ENCODE measurements around the gene GHSR.

The GHSR gene

DNA sequence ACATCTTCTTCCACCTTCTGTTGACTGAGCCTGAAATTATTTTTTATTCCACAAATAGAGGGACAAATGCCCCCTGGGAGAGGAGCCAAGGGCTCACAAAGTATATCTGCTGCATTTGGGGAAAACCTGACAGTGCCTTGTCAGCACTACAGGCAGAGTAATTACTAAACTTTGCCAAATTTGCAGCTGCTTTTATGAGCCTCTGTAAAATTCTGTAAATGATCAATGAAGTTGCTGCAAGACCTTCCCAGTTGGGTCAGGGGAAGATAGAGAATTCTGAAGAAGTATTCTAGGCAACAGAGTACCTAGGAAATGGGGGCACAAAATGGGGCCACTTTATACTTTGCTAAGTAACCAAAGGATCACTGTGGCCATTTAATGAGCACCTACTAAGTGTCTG is 10.5 kb downstream of the GHSR start:
- DNase-seq (ENCODE audit: low spot score), result no peak

DNA sequence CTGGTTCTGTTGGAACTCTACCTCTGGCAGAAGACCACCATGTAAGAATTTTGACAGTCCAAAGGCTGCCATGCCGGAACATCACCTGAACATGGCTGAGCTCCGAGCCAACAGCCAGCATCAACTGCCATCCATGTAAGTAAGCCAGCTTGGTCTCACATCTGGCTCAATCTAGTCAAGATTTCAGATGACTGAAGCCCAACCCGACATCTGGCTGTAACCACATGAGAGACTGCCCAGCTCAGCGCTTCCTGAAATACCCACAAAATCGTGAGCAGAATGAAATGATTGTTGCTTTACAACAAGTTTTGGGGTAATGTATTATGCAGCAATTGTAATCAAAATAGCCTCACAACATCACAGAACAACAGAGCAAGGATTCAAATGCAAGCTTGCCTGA is 32.9 kb downstream of the GHSR start:
- no peak for DNase-seq (ENCODE audit: low spot score)

DNA sequence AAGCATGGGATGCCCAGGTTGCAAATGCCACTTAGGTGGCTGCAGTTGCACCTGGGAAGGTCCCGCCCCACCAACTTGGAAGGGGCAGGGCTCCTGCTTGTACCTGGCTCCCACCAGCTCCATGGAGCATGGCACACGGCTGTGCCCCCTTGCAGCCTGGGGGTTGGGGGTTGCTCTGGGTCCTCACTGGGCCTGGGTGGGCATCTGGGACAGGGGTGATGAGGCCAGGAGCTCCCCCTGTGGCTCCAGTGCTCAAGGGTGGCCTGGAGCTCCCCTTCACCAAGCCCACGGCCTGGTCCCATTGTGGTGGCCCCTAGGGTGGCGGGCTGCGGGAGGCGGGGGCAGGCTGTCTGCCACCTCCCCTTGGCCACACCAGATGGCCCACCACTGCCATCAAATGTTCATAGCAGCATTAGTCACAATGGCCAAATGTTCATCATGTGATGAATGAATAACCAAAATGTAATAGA is 36.7 kb downstream of the GHSR start:
- DNase-seq (ENCODE audit: low spot score), result no peak

DNA sequence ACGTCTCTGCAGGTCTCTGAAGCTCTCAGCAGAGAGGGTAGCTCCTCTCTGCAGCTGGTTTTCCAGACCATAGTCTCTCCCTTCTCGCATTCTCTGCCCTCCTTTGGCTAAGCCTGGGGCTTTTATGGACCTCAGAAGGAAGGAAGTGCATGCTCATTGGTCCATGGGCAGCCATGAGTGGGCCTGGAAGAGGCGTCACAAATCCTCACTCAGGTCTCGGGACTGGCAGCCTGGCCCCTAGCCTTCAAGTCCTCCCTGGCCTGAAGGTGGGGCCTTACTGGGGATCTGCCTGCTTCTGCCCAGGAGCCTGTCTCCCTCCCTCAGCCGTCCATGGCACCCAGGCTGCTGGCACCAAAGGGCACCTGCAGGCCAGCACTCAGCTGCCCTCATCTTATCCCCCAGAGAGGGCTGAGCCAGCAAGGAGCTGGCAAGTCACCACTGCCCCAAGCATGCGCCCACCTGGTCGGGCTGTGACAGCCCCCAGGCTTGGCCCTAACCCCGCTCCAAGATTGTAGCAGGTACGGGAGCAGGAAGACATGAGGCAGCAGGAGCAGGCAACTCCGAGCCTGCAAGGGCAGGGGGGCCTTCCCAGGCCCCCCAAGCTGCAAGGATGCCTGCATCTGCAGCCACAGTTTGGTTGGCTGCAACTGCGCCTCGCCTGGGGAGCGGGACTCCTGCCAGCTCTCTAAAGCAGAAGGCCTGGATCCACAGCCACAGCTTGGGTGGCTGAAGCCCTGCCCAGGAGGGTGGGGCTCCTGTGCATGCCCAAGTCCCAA is 37.4 kb downstream of the GHSR start:
- no peak for DNase-seq (ENCODE audit: low spot score)

DNA sequence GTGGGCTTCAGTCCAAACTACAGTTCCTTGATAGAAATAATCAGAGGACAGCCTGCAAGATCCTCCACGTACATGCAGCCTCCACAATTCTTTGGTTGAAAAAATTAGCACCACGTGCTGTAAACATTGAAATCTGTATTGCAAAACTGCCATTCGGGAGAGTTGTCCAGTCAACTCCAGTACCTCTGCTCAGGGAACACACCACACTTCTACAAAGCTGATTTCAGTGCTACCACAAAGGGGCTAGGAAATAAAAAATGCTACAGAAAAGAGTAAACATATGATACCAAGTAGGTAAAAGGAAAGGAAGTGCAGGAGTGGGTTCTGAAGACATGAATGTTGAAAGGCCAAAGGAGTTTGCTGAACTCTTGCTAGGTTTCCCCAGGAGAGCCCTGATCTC is 40.4 kb downstream of the GHSR start:
- no peak for DNase-seq (ENCODE audit: low spot score)

DNA sequence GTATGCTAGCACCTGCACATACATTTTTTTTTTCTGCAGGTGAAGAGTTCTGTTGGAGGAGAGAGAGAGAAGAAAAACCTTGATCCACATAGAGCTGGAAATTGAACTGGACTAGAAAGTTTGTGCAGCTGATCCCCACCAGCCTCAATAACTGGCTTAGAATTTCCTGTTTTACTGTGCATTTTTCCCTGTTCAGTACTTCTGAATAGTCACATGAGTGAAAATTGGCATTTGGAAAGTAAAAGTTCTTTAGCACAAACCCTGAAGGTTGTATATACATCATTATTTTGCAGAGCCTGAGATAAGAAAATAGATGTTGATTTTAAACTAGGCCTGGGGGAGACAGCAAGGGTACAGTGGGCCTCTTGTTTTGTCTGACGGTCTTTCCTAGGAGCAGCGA is 42.3 kb downstream of the GHSR start:
- no peak for DNase-seq (ENCODE audit: low spot score)

DNA sequence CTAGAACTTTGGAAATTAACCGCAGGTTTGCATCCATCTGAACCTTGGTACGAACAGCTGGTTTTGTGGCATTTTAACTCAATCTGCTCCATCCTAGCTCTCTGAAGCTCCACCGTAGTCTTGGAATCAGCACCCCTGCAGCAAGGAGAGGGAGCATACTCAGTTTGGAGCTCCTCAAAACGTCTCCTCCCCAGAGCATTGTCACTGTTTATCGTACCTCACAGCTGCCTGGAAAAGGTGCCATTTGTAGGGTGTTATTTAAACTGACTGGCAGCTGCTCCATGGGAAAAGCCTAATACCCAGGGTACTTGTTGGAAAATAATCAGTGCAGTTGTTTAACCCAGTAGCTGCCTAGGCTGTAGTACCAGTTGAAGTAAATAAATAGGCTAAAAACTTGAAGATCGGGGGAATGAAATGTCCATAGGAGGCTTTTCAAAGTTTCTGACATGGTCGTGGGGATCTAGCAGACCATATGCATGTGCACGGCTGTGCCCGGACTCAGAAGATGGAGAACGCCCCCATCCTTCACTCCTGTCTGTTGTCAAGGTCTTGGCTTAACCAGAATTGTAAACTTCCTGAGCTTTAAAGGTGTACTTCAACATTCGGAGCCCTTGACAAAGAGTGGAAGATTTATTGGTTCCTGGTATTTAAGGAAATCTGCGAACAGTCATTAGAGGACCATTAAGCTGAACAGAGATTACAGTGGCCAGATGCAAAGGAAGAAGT is 43.9 kb downstream of the GHSR start:
- DNase-seq (ENCODE audit: low spot score), result no peak

DNA sequence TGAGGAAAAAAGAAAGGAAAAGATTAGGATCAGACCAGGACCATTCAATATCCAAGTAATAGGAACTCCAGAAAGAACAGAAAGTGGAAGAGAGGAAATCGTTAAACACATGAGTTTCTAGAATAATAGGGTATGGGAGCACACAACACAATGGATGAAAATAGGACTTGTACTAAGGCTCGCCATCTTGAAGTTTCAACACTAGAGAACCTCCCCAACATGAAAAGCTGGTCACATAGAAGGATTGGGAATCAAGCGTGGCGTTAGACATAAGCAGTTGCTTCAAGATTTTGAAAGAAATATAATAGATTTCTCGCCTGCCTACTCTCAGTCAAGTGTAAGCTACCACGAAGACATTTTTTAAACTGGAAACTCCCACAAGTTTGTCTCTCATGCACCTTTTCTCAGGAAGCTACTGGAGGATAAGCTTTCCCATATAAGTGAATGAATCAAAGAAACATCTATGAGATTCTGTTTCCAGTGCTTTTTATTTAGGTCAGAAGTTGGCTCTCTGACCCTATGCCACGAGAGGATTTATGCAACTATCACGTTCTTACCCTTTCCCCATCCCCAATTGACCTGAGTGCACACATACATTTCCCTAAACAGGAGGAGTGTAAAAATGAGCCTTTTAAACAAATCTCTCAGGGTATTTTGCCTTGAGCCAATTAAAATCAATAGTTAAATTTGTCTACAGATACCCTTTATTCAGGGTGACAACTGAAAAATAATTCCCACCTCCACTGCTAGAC is 45.2 kb downstream of the GHSR start:
- DNase-seq (ENCODE audit: low spot score), result no peak

DNA sequence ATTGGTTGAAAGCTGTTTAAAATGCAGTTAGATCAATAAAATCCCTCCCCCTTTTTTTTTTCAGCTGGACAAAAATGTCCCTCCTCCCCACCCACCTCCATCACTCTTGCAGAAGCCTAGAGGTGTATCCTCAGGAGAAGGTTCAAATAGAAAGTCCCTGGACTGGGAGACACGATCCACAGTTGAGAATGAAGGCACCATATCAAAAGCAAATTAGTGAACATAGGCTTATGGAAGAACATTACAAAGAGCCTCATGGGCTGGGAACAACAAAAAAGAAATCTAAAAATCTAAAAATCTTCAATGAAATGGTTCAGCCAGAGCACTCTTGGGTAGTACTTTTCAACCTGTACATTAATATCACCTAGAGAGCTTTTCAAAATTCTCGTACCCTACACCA is 46.2 kb downstream of the GHSR start:
- no peak for DNase-seq (ENCODE audit: low spot score)

DNA sequence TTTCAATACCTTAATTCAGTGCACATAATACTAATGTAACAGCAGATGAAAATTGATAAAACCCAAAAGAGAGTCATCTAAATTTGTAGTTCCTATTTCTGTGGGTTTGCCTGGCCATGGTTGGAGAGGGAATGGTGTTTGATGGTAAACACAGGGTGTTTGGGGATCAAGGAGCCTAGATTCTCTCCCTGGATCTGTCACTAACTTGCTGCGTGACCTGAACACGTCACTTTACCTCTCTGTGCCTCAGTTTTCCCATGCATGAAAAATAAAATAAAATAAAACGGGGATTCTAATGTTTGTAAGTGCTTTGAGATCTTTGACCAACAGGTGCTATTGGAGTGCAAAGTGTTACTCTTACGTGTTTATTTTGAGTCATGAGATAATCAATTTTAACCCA is 49.8 kb downstream of the GHSR start:
- DNase-seq (ENCODE audit: low spot score), result no peak

DNA sequence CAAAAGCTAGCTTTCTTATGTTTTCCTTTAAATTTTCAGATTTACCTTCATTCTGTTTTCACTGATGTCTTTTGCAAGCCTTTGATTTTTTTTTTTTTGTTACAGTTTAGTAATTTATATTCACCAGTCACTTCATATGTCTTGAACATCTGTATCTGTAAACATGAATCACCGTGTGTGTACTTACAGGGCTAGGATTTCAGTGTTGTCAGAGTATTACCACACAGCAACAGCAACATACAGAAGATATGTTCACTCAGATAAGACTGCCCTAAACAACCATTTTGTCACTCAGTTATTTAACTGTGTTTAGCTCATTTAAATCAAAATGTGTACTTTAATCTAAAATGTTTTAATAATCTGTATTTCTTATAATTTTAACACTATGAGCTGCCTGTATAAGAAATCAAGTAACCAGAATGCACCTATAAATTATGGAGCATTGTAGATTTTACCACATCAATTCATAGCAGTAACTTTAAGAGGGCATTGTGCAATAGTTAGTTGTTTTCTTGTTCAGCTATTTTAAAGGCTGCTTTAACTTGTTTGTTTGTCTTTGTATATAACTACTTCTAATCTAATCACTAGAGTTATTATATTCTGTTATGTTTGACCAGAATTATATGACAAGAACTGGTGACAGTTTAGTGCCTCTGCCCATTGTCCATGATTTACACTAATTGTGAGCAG is 50.4 kb downstream of the GHSR start:
- DNase-seq (ENCODE audit: low spot score), result no peak

DNA sequence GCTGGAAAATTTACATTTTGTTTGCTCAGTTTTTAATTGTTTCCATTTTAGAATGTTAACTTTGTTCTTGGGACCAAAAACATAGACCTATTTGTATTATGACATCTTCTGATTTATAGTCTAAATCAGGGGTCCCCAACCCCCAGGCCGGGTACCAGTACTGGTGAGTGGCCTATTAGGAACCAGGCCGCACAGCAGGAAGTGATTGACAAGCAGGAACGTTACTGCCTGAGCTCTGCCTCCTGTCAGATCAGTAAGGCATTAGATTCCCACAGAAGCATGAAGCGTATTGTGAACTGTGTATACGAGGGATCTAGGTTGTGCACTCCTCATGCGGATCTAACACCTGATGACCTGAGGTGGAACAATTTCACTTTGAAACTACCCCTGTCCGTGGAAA is 51.9 kb downstream of the GHSR start:
- no peak for DNase-seq (ENCODE audit: low spot score)

DNA sequence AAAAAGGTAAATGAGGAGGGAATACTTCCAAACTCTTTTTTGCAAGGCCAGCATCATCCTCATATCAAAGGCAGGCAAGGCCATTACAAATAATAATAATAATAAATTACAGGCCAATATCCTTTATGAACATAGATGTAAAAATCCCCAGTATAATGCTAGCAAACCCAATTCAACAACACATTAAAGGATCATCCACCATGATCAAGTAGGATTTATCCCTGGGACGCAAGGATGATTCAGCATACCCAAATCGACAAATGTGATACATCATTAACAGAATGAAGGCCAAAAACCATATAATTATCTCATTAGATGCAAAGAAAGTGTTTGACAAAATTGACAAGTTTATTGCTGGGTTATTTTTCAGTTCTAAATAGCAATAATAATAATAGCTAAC is 53.6 kb downstream of the GHSR start:
- no peak for DNase-seq (ENCODE audit: low spot score)
